ENCODE measurements around the gene GMDS. TPM values are rescaled to one million over a fixed set of nuclear protein-coding genes. Genes with fewer than 3 reads are reported as not detected.
A peak's percentile ranks its signal among the peaks of the same experiment; 100 is the strongest.

Gene GMDS
- total and polyA plus RNA-seq, 2 of the 4 experiments (the other 2 are of a cell fraction) = 7.3 to 21.9 TPM

DNA sequence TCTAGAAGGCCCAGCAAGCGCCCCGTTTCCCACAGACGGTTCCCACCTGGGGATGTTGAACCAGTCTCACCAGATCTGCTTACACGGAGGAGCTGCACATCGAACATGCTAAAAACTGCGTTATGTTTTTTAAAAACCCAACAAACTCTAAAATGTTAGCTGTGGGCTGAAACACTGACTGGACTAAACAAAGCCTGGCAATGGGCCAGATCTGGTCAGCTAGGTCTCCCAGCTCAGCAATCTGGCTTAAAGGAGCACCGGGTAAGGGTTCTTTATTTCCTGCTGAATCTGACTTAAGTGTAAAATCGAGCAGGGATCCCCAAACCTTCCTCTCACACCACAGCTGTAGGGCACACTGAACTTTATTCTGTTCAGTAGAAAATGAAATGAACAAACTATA, 478.8 kb downstream of the GMDS start:
- no peak overlapping the region for H2BK120ac ChIP-seq (ENCODE audit: low read depth, low read length)
- H4K5ac ChIP-seq (ENCODE audit: low read depth, low read length) = no peak overlapping the region
- DNase-seq = peak; percentile 29
- H3K23ac ChIP-seq (ENCODE audit: low read depth, low read length) = no peak overlapping the region
- no peaks in the 10 kb centered on the region for H3K36me3 ChIP-seq (ENCODE audit: control insufficient read depth, insufficient read depth, low read length)
- no peak overlapping the region for H3K4ac ChIP-seq (ENCODE audit: low read depth, low read length)
- no peak overlapping the region for H2BK15ac ChIP-seq (ENCODE audit: low read depth, low read length)
- H2AK9ac ChIP-seq (replicated peaks; ENCODE audit: low read depth, low read length, poor library complexity) = no peak overlapping the region
- no peak overlapping the region for H2BK5ac ChIP-seq (ENCODE audit: low read depth, low read length, poor library complexity, severe bottlenecking)
- no peak overlapping the region for H3K4me3 ChIP-seq (ENCODE audit: insufficient read depth, low read depth, low read length)
- no peak overlapping the region for H2AK5ac ChIP-seq (ENCODE audit: low read depth, low read length)
- no peaks in the 10 kb centered on the region for H3K79me1 ChIP-seq (ENCODE audit: low read depth in 1 of 2, low read length in 2 of 2)
- dilution Hi-C loops (cut with HindIII; ENCODE audit: low sequenced_read_pairs, unreplicated experiment) = no loop called here
- H3K9me1 ChIP-seq (ENCODE audit: insufficient read depth, low read length) = peaks cover 12% of the 10 kb centered on the region
- no TSS peak for BruUV-seq (replicated peaks)
- H2BK20ac ChIP-seq (ENCODE audit: low read depth, low read length) = no peak overlapping the region
- H4K91ac ChIP-seq (ENCODE audit: insufficient read depth, low read depth, low read length) = no peak overlapping the region
- intact Hi-C loops (cut with micrococcal nuclease) = loop anchor here (5.0 kb wide), 1 partner anchor 154 kb away; no protein-coding TSS in a partner anchor
- no CpG with 5 or more reads among the region's 8 CpGs for WGBS, 2 experiments (ENCODE audit: extremely low coverage in 2 of 2, insufficient read length in 1 of 2)
- H3K4me2 ChIP-seq (ENCODE audit: low read depth, low read length) = no peak overlapping the region
- ChIA-PET POLR2A (ENCODE audit: unreplicated experiment) (no interaction called here), CTCF (no interaction called here)
- in situ Hi-C loops (cut with MboI; ENCODE audit: low sequenced_read_pairs) = no loop called here
- TF ChIP-seq CHD1 (IDR thresholded peaks at IDR 0.05; ENCODE audit: low read depth, low read length) (no peak), CEBPB (IDR thresholded peaks at IDR 0.05; ENCODE audit: low read depth, low read length) (no peak), MAFK (IDR thresholded peaks at IDR 0.05; ENCODE audit: low read depth, low read length) (no peak), RAD21 (IDR thresholded peaks at IDR 0.05; ENCODE audit: low read length) (no peak), SMC3 (IDR thresholded peaks at IDR 0.05; ENCODE audit: low read depth, low read length) (no peak), BHLHE40 (IDR thresholded peaks at IDR 0.05; ENCODE audit: low read depth, low read length) (no peak), FOS (IDR thresholded peaks at IDR 0.05; ENCODE audit: low read depth, low read length) (no peak)
- TF ChIP-seq, protein P1, sequence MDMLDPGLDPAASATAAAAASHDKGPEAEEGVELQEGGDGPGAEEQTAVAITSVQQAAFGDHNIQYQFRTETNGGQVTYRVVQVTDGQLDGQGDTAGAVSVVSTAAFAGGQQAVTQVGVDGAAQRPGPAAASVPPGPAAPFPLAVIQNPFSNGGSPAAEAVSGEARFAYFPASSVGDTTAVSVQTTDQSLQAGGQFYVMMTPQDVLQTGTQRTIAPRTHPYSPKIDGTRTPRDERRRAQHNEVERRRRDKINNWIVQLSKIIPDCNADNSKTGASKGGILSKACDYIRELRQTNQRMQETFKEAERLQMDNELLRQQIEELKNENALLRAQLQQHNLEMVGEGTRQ (IDR thresholded peaks at IDR 0.05; ENCODE audit: low read depth, low read length) = no peak
- TF ChIP-seq, protein P2, sequence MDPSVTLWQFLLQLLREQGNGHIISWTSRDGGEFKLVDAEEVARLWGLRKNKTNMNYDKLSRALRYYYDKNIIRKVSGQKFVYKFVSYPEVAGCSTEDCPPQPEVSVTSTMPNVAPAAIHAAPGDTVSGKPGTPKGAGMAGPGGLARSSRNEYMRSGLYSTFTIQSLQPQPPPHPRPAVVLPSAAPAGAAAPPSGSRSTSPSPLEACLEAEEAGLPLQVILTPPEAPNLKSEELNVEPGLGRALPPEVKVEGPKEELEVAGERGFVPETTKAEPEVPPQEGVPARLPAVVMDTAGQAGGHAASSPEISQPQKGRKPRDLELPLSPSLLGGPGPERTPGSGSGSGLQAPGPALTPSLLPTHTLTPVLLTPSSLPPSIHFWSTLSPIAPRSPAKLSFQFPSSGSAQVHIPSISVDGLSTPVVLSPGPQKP (IDR thresholded peaks at IDR 0.05; ENCODE audit: borderline replicate concordance, low read depth, low read length) = no peak
- TF ChIP-seq, protein P3, sequence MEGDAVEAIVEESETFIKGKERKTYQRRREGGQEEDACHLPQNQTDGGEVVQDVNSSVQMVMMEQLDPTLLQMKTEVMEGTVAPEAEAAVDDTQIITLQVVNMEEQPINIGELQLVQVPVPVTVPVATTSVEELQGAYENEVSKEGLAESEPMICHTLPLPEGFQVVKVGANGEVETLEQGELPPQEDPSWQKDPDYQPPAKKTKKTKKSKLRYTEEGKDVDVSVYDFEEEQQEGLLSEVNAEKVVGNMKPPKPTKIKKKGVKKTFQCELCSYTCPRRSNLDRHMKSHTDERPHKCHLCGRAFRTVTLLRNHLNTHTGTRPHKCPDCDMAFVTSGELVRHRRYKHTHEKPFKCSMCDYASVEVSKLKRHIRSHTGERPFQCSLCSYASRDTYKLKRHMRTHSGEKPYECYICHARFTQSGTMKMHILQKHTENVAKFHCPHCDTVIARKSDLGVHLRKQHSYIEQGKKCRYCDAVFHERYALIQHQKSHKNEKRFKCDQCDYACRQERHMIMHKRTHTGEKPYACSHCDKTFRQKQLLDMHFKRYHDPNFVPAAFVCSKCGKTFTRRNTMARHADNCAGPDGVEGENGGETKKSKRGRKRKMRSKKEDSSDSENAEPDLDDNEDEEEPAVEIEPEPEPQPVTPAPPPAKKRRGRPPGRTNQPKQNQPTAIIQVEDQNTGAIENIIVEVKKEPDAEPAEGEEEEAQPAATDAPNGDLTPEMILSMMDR (conservative IDR thresholded peaks at IDR 0.05; ENCODE audit: low read depth, low read length) = no peak
- 0 out of 2 replicates have a peak overlapping the region, but pooled peaks have one; percentile 7 for H3K14ac ChIP-seq (replicated peaks; ENCODE audit: low read depth, low read length)
- no peak overlapping the region for H3K18ac ChIP-seq (ENCODE audit: low read depth, low read length)
- no peaks in the 10 kb centered on the region for H4K20me1 ChIP-seq (ENCODE audit: insufficient read depth, low read length)
- no peak overlapping the region for H4K8ac ChIP-seq (ENCODE audit: low read depth in 2 of 2, low read length in 2 of 2)
- no peak overlapping the region for H3K9ac ChIP-seq (ENCODE audit: low read depth, low read length)
- no peak overlapping the region for H3K27ac ChIP-seq (ENCODE audit: insufficient read depth, low read length)
- peaks cover 11% of the 10 kb centered on the region for H3K4me1 ChIP-seq (ENCODE audit: control insufficient read depth, insufficient read depth, low read length)
- H3K27me3 ChIP-seq (ENCODE audit: control insufficient read depth, insufficient read depth, low read length) = no peaks in the 10 kb centered on the region
- H3K9me3 ChIP-seq (ENCODE audit: control insufficient read depth, insufficient read depth, low read length) = no peaks in the 10 kb centered on the region
- no peak overlapping the region for H3K56ac ChIP-seq (ENCODE audit: extremely low read depth, insufficient read depth, low read length)
- no peak for ATAC-seq (ENCODE audit: low read depth)
- H2AFZ ChIP-seq (replicated peaks; ENCODE audit: low read length, poor library complexity) = no peak overlapping the region
